Sigmoid colon (tissue), 4 donors: ENCODE measurements around the gene RRP1B.

ENCODE experiments used
- EP300 ChIP-seq, 4 donors: sonication (generic); formaldehyde crosslinking; IDR thresholded peaks; one replicate each; pipeline ENCODE4 v1.6.1; 2017; ENCODE audit warnings: antibody characterized with exemption in 4 of 4
- POLR2A ChIP-seq, 2 donors: fragments of 450-650 bp; IDR thresholded peaks; one replicate each; pipeline ENCODE4 v1.6.1; 2016; ENCODE audit warnings: antibody characterized with exemption in 2 of 2, mild to moderate bottlenecking in 2 of 2, moderate library complexity in 2 of 2
- TF ChIP-seq, protein P1 (sequence below), 4 experiments: fragments of 450-650 bp in 3 of 4; fragments of 200-600 bp in 1 of 4; IDR thresholded peaks; one replicate each; pipeline ENCODE4 v1.5.1; 2016 to 2019; ENCODE audit warnings: antibody characterized with exemption in 4 of 4, mild to moderate bottlenecking in 3 of 4, moderate library complexity in 2 of 4

DNA sequence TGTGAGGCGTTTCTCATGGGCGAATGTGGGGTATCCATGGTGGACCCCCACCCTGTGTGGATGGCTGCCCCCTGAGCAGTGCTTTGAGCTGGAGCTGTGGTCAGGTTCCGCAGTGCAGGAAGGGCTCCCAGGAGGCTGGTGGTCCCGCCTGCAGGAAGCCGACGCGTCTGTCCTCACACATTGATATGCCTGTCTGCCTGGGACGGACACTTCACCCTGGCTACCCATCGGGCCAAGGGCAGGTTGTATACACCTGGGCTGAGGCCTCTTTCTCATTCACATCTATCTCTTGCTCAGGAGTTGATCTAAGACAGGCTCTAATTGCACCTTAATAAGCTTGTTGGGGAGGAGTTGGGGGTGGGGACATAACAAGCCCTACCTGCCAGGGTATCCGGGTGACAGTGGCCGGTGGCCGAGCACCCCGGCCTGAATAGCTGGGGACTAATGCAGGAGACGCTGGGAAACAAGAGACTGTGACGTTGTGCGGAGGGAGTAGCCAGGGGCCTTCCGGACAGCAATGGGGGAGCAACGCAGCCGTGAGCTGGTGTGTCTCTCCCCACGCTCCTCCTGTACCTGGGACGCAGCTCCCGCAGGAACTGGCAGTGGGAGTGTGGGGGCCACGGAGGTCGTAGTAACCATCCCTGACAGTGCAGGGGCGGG, 81.3 kb downstream of the RRP1B start:
- TF ChIP-seq, protein P1, sequence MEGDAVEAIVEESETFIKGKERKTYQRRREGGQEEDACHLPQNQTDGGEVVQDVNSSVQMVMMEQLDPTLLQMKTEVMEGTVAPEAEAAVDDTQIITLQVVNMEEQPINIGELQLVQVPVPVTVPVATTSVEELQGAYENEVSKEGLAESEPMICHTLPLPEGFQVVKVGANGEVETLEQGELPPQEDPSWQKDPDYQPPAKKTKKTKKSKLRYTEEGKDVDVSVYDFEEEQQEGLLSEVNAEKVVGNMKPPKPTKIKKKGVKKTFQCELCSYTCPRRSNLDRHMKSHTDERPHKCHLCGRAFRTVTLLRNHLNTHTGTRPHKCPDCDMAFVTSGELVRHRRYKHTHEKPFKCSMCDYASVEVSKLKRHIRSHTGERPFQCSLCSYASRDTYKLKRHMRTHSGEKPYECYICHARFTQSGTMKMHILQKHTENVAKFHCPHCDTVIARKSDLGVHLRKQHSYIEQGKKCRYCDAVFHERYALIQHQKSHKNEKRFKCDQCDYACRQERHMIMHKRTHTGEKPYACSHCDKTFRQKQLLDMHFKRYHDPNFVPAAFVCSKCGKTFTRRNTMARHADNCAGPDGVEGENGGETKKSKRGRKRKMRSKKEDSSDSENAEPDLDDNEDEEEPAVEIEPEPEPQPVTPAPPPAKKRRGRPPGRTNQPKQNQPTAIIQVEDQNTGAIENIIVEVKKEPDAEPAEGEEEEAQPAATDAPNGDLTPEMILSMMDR (IDR thresholded peaks at IDR 0.05) = no peak
- TF ChIP-seq EP300 (IDR thresholded peaks at IDR 0.05) (no peak), POLR2A (IDR thresholded peaks at IDR 0.05) (no peak)
